IMR-90 (cell line): ENCODE results near the gene PSMA2. TPM values are rescaled to one million over a fixed set of nuclear protein-coding genes. Genes with fewer than 3 reads are reported as not detected.

Source experiments
- ATAC-seq: fragments of 200-7000 bp; cut with Tn5 transposase; 2 replicates; pipeline ENCODE4 v1.9.1; 2020; ENCODE audit warnings: low read depth, mild to moderate bottlenecking, moderate library complexity
- BruUV-seq: library from RNA; stranded (reverse); fragments of 400-500 nt; replicated peaks from 2 replicates; lab custom pipeline; 2021; lab: Mats Ljungman, UMichigan
- CTCF ChIA-PET: fragments of 300-600 bp; formaldehyde crosslinking; extraction: SDS; loops from one replicate; lab custom pipeline; 2021; ENCODE audit warnings: antibody characterized with exemption; lab: Yijun Ruan, JAX
- POLR2A ChIA-PET: fragments of 300-600 bp; sonication (Branson Sonifier 250); formaldehyde crosslinking; loops from one replicate; lab custom pipeline; 2022; ENCODE audit warnings: antibody characterized with exemption; ENCODE audit not compliant: unreplicated experiment; lab: Charles Lee
- DNase-seq: peaks from one replicate; pipeline ENCODE4 v3.0.0; 2013
- H2AFZ ChIP-seq: replicated peaks from 2 replicates; pipeline ENCODE3; 2013; ENCODE audit warnings: low read length, mild to moderate bottlenecking; ENCODE audit not compliant: poor library complexity
- H2AK5ac ChIP-seq: 2 replicates; pipeline ENCODE4 v1.6.1; 2013; ENCODE audit warnings: low read depth, low read length, inconsistent platforms
- H2AK9ac ChIP-seq: replicated peaks from 2 replicates; pipeline ENCODE3; 2013; ENCODE audit warnings: mild to moderate bottlenecking, low read depth, low read length, moderate library complexity; ENCODE audit not compliant: poor library complexity
- H2BK120ac ChIP-seq: 2 replicates; pipeline ENCODE4 v1.6.1; 2013; ENCODE audit warnings: low read depth, low read length, inconsistent platforms
- H2BK15ac ChIP-seq: 3 replicates; pipeline ENCODE4 v1.6.1; 2013; ENCODE audit warnings: low read depth, low read length, inconsistent platforms
- H2BK20ac ChIP-seq: 2 replicates; pipeline ENCODE4 v1.6.1; 2013; ENCODE audit warnings: low read depth, mild to moderate bottlenecking, inconsistent platforms, low read length, moderate library complexity
- H2BK5ac ChIP-seq: 2 replicates; pipeline ENCODE4 v1.6.1; 2013; ENCODE audit warnings: mild to moderate bottlenecking, low read depth, low read length, inconsistent platforms; ENCODE audit not compliant: poor library complexity, severe bottlenecking
- H3K14ac ChIP-seq: replicated peaks from 2 replicates; pipeline ENCODE4 v1.6.1; 2013; ENCODE audit warnings: low read depth, low read length, inconsistent platforms
- H3K18ac ChIP-seq: 2 replicates; pipeline ENCODE4 v1.6.1; 2013; ENCODE audit warnings: low read depth, low read length, control low read depth
- H3K23ac ChIP-seq: 2 replicates; pipeline ENCODE4 v1.6.1; 2013; ENCODE audit warnings: low read depth, low read length, inconsistent platforms
- H3K27ac ChIP-seq: 2 replicates; pipeline ENCODE4 v1.5.1; 2013; ENCODE audit warnings: mild to moderate bottlenecking, control low read depth, low read length; ENCODE audit not compliant: insufficient read depth
- H3K27me3 ChIP-seq: 2 replicates; pipeline ENCODE4 v1.6.1; 2013; ENCODE audit warnings: low read length; ENCODE audit not compliant: control insufficient read depth, insufficient read depth
- H3K36me3 ChIP-seq: 2 replicates; pipeline ENCODE4 v1.6.1; 2013; ENCODE audit warnings: low read length, mixed read lengths; ENCODE audit not compliant: control insufficient read depth, insufficient read depth
- H3K4ac ChIP-seq: 2 replicates; pipeline ENCODE4 v1.6.1; 2013; ENCODE audit warnings: low read depth, low read length, inconsistent platforms
- H3K4me1 ChIP-seq: 2 replicates; pipeline ENCODE4 v1.6.1; 2013; ENCODE audit warnings: low read length, mixed read lengths; ENCODE audit not compliant: control insufficient read depth, insufficient read depth
- H3K4me2 ChIP-seq: 2 replicates; pipeline ENCODE4 v1.6.1; 2013; ENCODE audit warnings: low read depth, mild to moderate bottlenecking, control low read depth, low read length, moderate library complexity
- H3K4me3 ChIP-seq: 2 replicates; pipeline ENCODE4 v1.5.1; 2013; ENCODE audit warnings: low read depth, mild to moderate bottlenecking, control low read depth, low read length, moderate library complexity; ENCODE audit not compliant: insufficient read depth
- H3K56ac ChIP-seq: 2 replicates; pipeline ENCODE4 v1.6.1; 2013; ENCODE audit warnings: low read length, inconsistent platforms; ENCODE audit not compliant: insufficient read depth; ENCODE audit errors: extremely low read depth
- H3K79me1 ChIP-seq, 2 experiments: 2 replicates each; pipeline ENCODE4 v1.6.1; 2013; ENCODE audit warnings: low read length in 2 of 2, inconsistent platforms in 1 of 2, low read depth in 1 of 2
- H3K9ac ChIP-seq: 2 replicates; pipeline ENCODE4 v1.6.1; 2013; ENCODE audit warnings: low read depth, low read length, control low read depth
- H3K9me1 ChIP-seq: 2 replicates; pipeline ENCODE4 v1.6.1; 2013; ENCODE audit warnings: low read length, inconsistent platforms; ENCODE audit not compliant: insufficient read depth
- H3K9me3 ChIP-seq: 2 replicates; pipeline ENCODE4 v1.6.1; 2013; ENCODE audit warnings: low read length; ENCODE audit not compliant: control insufficient read depth, insufficient read depth
- H4K20me1 ChIP-seq: 2 replicates; pipeline ENCODE4 v1.6.1; 2013; ENCODE audit warnings: low read length, inconsistent platforms; ENCODE audit not compliant: insufficient read depth
- H4K5ac ChIP-seq: 2 replicates; pipeline ENCODE4 v1.6.1; 2013; ENCODE audit warnings: mild to moderate bottlenecking, low read depth, low read length, control low read depth
- H4K8ac ChIP-seq, 2 experiments: 2 replicates each; pipeline ENCODE4 v1.6.1; 2013; ENCODE audit warnings: low read depth in 2 of 2, low read length in 2 of 2, control low read depth in 1 of 2, inconsistent platforms in 1 of 2
- H4K91ac ChIP-seq: 2 replicates; pipeline ENCODE4 v1.6.1; 2013; ENCODE audit warnings: low read depth, low read length, inconsistent platforms; ENCODE audit not compliant: insufficient read depth
- BHLHE40 ChIP-seq: fragments of 150-350 bp; IDR thresholded peaks from 2 replicates; pipeline ENCODE4 v1.6.1; 2016; ENCODE audit warnings: mild to moderate bottlenecking, low read depth, low read length
- CEBPB ChIP-seq: IDR thresholded peaks from 2 replicates; pipeline ENCODE4 v1.6.1; 2012; ENCODE audit warnings: low read depth, low read length, improper control_type of control experiment
- CHD1 ChIP-seq: IDR thresholded peaks from 2 replicates; pipeline ENCODE4 v1.6.1; 2012; ENCODE audit warnings: low read depth, low read length, improper control_type of control experiment
- FOS ChIP-seq: fragments of 150-350 bp; IDR thresholded peaks from 2 replicates; pipeline ENCODE4 v1.6.1; 2016; ENCODE audit warnings: low read depth, low read length
- MAFK ChIP-seq: IDR thresholded peaks from 2 replicates; pipeline ENCODE4 v1.6.1; 2012; ENCODE audit warnings: low read depth, low read length, improper control_type of control experiment
- MAZ ChIP-seq: IDR thresholded peaks from 2 replicates; pipeline ENCODE4 v1.6.1; 2012; ENCODE audit warnings: low read depth, mild to moderate bottlenecking, low read length, improper control_type of control experiment, moderate library complexity, borderline replicate concordance
- MXI1 ChIP-seq: IDR thresholded peaks from 2 replicates; pipeline ENCODE4 v1.6.1; 2012; ENCODE audit warnings: low read depth, mild to moderate bottlenecking, low read length, moderate library complexity, borderline replicate concordance
- NFE2L2 ChIP-seq: fragments of 150-350 bp; IDR thresholded peaks from 2 replicates; pipeline ENCODE4 v1.6.1; 2016; ENCODE audit warnings: low read depth, mild to moderate bottlenecking, low read length
- POLR2A ChIP-seq: IDR thresholded peaks from 2 replicates; pipeline ENCODE4 v1.6.1; 2012; ENCODE audit warnings: mild to moderate bottlenecking, low read depth, low read length
- RAD21 ChIP-seq: IDR thresholded peaks from 2 replicates; pipeline ENCODE4 v1.6.1; 2012; ENCODE audit warnings: low read length, improper control_type of control experiment
- RCOR1 ChIP-seq: IDR thresholded peaks from 2 replicates; pipeline ENCODE4 v1.6.1; 2012; ENCODE audit warnings: mild to moderate bottlenecking, low read length, improper control_type of control experiment; ENCODE audit not compliant: insufficient replicate concordance
- RFX5 ChIP-seq: IDR thresholded peaks from 2 replicates; pipeline ENCODE4 v1.8.0; 2012; ENCODE audit warnings: low read depth, mild to moderate bottlenecking, low read length, moderate library complexity
- SMC3 ChIP-seq: fragments of 150-350 bp; IDR thresholded peaks from 2 replicates; pipeline ENCODE4 v1.6.1; 2016; ENCODE audit warnings: low read depth, mild to moderate bottlenecking, antibody characterized with exemption, low read length, moderate library complexity
- WGBS, 2 experiments: methylation state at CpG; one replicate each; pipeline versions ENCODE4 v1.1.5 to v1.1.7; 2013; ENCODE audit warnings: missing lambda C conversion rate in 2 of 2; ENCODE audit not compliant: insufficient read length in 1 of 2; ENCODE audit errors: extremely low coverage in 2 of 2; 5-methylcytosine and 5-hydroxymethylcytosine counted together
- dilution Hi-C: fragments of 300-500 bp; cut with HindIII; formaldehyde crosslinking; loops from one replicate; pipeline ENCODE4 v1.14.3; 2018; ENCODE audit warnings: low sequenced_read_pairs; ENCODE audit not compliant: unreplicated experiment
- in situ Hi-C: fragments of 300-500 bp; cut with MboI; formaldehyde crosslinking; loops from 3 replicates; pipeline ENCODE4 v1.14.3; 2019; ENCODE audit warnings: low sequenced_read_pairs, inconsistent platforms, mixed read lengths
- intact Hi-C: fragments of 100-400 bp; cut with micrococcal nuclease; formaldehyde crosslinking; loops from 2 replicates; pipeline ENCODE4 v1.10.0; 2022
- polyA plus RNA-seq, 3 experiments: library from polyadenylated mRNA; depleted of rRNA; stranded (reverse); fragments of >200 nt; gene quantifications; 2 replicates each; pipeline ENCODE4 v1.2.3, GENCODE V29; 2012; ENCODE audit warnings: low replicate concordance in 1 of 3
- total RNA-seq: library from RNA; depleted of rRNA; stranded (reverse); fragments of >200 nt; gene quantifications from 2 replicates; pipeline ENCODE4 v1.2.3, GENCODE V29; 2012
- TF ChIP-seq, protein P1 (sequence below): fragments of 150-350 bp; IDR thresholded peaks from 2 replicates; pipeline ENCODE4 v1.6.1; 2017; ENCODE audit warnings: mild to moderate bottlenecking, antibody characterized with exemption, low read length, low read depth
- TF ChIP-seq, protein P2 (sequence below): fragments of 150-350 bp; IDR thresholded peaks from 2 replicates; pipeline ENCODE4 v1.6.1; 2016; ENCODE audit warnings: low read depth, mild to moderate bottlenecking, low read length, moderate library complexity, borderline replicate concordance
- TF ChIP-seq, protein P3 (sequence below): conservative IDR thresholded peaks from 2 replicates; pipeline ENCODE4 v1.5.1; 2012; ENCODE audit warnings: mild to moderate bottlenecking, low read depth, low read length, improper control_type of control experiment

The PSMA2 gene
- total and polyA plus RNA-seq, 2 of the 4 experiments (the other 2 are of a cell fraction), result 106 to 138 TPM

DNA sequence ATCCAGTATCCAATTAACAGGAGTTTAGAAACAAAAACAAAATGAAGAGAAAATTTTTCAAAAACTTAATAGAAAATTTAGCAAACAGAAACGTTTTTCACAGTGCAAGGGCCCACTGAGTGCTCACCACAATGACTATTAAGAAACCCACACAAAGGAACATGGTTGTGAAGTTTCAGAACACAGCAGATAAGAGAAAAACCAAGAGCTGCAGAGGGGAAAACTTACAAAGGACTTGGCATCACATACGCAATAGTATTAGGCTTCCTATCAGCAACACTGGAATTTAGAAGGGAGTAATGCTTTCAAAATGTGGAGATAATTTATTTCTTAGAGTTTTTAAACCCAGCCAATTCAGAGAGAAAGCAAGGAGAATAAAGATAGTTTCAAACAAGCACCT, 18.4 kb downstream of the PSMA2 start:
- dilution Hi-C loops (no loop called here), in situ Hi-C loops (no loop called here), intact Hi-C loops (no loop called here)
- BruUV-seq, result no TSS peak
- peaks cover 6% of the 10 kb centered on the region for H3K4me1 ChIP-seq
- no peak overlapping the region for H3K4ac ChIP-seq
- H3K27ac ChIP-seq, result no peak overlapping the region
- H3K14ac ChIP-seq, result no peak overlapping the region
- no peak overlapping the region for H2AK9ac ChIP-seq
- H3K9me1 ChIP-seq, result peaks cover 8% of the 10 kb centered on the region; the same call in 1 of the 2 replicates
- ChIA-PET POLR2A (no interaction called here), CTCF (no interaction called here)
- no peak overlapping the region for H4K5ac ChIP-seq
- H3K56ac ChIP-seq, result no peak overlapping the region
- ATAC-seq, result no peak
- H3K79me1 ChIP-seq, result peaks cover 16 to 20% of the 10 kb centered on the region in 2 experiments
- H2BK120ac ChIP-seq, result no peak overlapping the region
- H3K27me3 ChIP-seq, result no peaks in the 10 kb centered on the region
- H2BK15ac ChIP-seq, result no peak overlapping the region; the same call in 2 of the 3 replicates
- no peak overlapping the region for H2AK5ac ChIP-seq
- H3K23ac ChIP-seq, result no peak overlapping the region
- no peak overlapping the region for H2AFZ ChIP-seq
- no peak for TF ChIP-seq CEBPB
- TF ChIP-seq RAD21, result no peak
- no peak for TF ChIP-seq RFX5
- TF ChIP-seq, protein P1, sequence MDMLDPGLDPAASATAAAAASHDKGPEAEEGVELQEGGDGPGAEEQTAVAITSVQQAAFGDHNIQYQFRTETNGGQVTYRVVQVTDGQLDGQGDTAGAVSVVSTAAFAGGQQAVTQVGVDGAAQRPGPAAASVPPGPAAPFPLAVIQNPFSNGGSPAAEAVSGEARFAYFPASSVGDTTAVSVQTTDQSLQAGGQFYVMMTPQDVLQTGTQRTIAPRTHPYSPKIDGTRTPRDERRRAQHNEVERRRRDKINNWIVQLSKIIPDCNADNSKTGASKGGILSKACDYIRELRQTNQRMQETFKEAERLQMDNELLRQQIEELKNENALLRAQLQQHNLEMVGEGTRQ, result no peak
- TF ChIP-seq POLR2A, result no peak
- TF ChIP-seq FOS, result no peak
- TF ChIP-seq NFE2L2, result no peak
- TF ChIP-seq MXI1, result no peak
- no peak for TF ChIP-seq RCOR1
- no peak for TF ChIP-seq CHD1
- no peak for TF ChIP-seq SMC3
- TF ChIP-seq MAZ, result no peak
- TF ChIP-seq BHLHE40, result no peak
- TF ChIP-seq, protein P2, sequence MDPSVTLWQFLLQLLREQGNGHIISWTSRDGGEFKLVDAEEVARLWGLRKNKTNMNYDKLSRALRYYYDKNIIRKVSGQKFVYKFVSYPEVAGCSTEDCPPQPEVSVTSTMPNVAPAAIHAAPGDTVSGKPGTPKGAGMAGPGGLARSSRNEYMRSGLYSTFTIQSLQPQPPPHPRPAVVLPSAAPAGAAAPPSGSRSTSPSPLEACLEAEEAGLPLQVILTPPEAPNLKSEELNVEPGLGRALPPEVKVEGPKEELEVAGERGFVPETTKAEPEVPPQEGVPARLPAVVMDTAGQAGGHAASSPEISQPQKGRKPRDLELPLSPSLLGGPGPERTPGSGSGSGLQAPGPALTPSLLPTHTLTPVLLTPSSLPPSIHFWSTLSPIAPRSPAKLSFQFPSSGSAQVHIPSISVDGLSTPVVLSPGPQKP, result no peak
- no peak for TF ChIP-seq MAFK
- TF ChIP-seq, protein P3, sequence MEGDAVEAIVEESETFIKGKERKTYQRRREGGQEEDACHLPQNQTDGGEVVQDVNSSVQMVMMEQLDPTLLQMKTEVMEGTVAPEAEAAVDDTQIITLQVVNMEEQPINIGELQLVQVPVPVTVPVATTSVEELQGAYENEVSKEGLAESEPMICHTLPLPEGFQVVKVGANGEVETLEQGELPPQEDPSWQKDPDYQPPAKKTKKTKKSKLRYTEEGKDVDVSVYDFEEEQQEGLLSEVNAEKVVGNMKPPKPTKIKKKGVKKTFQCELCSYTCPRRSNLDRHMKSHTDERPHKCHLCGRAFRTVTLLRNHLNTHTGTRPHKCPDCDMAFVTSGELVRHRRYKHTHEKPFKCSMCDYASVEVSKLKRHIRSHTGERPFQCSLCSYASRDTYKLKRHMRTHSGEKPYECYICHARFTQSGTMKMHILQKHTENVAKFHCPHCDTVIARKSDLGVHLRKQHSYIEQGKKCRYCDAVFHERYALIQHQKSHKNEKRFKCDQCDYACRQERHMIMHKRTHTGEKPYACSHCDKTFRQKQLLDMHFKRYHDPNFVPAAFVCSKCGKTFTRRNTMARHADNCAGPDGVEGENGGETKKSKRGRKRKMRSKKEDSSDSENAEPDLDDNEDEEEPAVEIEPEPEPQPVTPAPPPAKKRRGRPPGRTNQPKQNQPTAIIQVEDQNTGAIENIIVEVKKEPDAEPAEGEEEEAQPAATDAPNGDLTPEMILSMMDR, result no peak
- DNase-seq, result peak; percentile 11
- H3K36me3 ChIP-seq, result peaks cover 11% of the 10 kb centered on the region
- no peak overlapping the region for H2BK5ac ChIP-seq
- no peak overlapping the region for H2BK20ac ChIP-seq
- no peak overlapping the region for H3K18ac ChIP-seq
- H4K91ac ChIP-seq, result no peak overlapping the region
- no peak overlapping the region for H3K4me2 ChIP-seq
- no peak overlapping the region for H4K8ac ChIP-seq
- no peaks in the 10 kb centered on the region for H3K9me3 ChIP-seq
- H3K9ac ChIP-seq, result no peak overlapping the region
- WGBS, 2 experiments, result no CpG with 5 or more reads among the region's 2 CpGs
- H4K20me1 ChIP-seq, result no peaks in the 10 kb centered on the region
- H3K4me3 ChIP-seq, result no peak overlapping the region
